ENCODE results near the gene IGSF9B.

DNA sequence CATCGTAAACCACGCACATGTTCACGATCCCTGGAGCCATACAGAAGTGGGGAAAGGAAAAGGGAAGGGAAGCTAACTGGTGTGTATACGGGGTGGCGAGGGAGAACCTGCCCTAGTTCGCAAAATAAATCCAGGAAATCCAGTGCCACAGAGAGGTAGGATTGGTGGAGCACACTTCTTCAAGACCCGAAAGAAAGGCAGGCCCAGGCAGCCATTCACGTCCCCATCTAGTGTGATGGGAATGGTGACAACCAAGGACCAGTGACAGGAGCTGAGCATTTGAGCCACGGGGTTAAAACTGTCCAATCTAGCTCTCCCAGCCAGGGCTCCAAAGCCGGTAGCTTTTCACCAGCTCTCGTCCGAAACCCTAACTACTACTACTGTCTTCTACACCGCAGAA, 53.7 kb downstream of the IGSF9B start:
- TF ChIP-seq, protein P1, sequence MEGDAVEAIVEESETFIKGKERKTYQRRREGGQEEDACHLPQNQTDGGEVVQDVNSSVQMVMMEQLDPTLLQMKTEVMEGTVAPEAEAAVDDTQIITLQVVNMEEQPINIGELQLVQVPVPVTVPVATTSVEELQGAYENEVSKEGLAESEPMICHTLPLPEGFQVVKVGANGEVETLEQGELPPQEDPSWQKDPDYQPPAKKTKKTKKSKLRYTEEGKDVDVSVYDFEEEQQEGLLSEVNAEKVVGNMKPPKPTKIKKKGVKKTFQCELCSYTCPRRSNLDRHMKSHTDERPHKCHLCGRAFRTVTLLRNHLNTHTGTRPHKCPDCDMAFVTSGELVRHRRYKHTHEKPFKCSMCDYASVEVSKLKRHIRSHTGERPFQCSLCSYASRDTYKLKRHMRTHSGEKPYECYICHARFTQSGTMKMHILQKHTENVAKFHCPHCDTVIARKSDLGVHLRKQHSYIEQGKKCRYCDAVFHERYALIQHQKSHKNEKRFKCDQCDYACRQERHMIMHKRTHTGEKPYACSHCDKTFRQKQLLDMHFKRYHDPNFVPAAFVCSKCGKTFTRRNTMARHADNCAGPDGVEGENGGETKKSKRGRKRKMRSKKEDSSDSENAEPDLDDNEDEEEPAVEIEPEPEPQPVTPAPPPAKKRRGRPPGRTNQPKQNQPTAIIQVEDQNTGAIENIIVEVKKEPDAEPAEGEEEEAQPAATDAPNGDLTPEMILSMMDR (IDR thresholded peaks at IDR 0.05; ENCODE audit: poor library complexity): no peak
- no peak for TF ChIP-seq EZH2phosphoT487 (IDR thresholded peaks at IDR 0.05; ENCODE audit: low read depth, severe bottlenecking, unreplicated experiment)
